ENCODE results near the gene CASP2.
A peak's percentile ranks its signal among the peaks of the same experiment; 100 is the strongest.

Gene CASP2

GRCh38 chr7:143331179-143331801, 43.1 kb downstream of the CASP2 start:
- DNase-seq (ENCODE audit: low read depth, low spot score), result no peak

- DNase-seq (ENCODE audit: low read depth, low spot score), result no peak
Observed at GRCh38 chr7:143334244-143334643, 46.1 kb downstream of the CASP2 start.

DNA sequence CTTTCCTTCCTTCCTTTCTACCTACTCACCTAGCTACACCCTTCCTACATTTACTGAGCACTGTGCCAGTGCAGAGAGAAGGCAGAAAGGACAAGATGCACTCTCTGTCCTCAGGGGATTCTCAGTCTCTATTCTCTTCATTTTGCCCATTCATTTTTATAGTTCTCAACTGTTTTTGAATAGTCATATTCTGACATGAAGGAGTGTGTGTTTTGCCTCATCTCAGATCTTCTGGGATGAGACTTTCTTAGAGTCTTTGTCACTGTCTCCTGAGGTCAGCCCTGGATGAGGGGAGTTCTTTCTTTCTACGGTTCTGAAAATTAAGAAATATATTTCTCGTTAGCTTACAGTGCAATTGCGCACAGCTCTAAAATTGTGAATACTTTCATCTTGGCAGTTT, 49.1 kb downstream of the CASP2 start:
- no peak for DNase-seq (ENCODE audit: low read depth, low spot score)

- no peak for DNase-seq (ENCODE audit: low read depth, low spot score)
Observed at GRCh38 chr7:143341842-143342241, 53.7 kb downstream of the CASP2 start.

DNA sequence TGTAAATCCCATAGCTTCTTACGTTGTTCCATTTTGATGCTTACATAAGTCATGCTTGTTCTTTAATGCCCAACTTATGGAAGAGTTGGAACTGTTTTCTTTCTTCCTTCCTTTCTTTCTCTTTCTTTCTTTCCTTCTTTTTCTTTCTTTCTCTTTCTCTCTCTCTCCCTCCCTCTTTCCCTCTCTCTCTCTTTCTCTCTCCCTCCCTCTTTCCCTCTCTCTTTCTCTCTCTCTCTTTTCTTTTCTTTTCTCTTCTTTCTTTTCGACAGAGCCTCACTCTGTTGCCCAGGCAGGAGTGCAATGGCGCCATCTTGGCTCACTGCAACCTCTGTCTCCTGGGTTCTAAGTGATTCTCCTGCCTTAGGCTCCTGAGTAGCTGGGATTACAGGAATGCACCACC, 55.4 kb downstream of the CASP2 start:
- no peak for DNase-seq (ENCODE audit: low read depth, low spot score)

DNA sequence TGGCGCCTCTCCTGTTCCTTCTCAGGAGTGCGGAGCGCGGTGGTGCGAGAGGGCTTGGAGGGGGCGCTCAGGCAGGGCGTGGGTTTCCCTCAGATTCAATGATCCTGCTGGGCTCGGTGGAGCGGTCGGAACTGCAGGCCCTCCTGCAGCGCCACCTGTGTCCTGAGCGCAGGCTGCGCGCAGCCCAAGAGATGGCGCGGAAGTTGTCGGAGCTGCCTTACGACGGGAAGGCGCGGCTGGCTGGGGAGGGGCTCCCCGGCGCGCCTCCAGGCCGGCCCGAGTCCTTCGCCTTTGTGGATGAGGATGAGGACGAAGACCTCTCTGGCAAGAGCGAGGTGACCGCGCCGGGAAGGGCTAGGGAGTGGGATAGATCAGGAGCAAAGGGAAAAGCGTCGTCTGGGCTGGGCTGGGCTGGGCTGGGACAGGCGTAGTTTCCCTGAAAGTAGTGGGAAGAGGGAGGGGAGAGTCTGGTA, 57.3 kb downstream of the CASP2 start:
- DNase-seq (ENCODE audit: low read depth, low spot score), result peak; percentile 27

DNA sequence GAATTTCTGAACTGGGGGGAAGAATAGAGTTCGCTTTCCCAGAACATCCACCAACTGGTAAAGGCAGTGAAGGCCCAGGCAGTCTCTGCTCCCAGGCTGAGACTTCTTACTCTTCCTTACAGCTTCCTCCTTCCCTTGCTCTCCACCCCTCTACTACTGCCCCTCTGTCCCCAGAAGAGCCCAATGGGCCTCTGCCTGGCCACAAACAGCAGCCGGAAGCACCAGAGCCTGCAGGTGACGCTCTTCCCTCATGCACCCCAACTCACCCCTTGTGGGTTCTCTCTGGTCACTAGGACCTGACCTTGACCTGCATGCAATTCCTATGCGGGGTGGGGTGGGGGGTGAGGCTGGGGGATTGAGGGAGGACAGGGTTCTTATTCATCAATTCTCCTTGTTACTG, 57.9 kb downstream of the CASP2 start:
- DNase-seq (ENCODE audit: low read depth, low spot score), result no peak

DNA sequence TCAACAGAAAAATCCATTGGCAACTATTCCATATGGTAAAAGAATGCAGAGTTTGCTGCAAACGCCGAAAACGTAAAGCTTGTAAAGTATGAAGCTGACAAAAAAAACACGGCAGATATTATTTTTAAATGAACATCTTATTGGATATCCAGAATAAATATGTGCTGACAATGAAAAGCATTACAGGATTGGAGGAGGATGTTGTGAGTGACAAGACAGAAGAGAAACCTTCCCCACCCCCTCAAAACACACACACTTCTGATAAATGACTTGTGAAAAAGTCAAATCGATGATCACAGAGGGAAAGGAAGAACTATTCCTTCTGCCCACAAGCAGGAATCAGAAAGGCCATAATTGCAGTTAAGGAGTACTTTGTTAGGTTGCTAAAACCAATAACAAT, 59.8 kb downstream of the CASP2 start:
- DNase-seq (ENCODE audit: low read depth, low spot score), result no peak

DNA sequence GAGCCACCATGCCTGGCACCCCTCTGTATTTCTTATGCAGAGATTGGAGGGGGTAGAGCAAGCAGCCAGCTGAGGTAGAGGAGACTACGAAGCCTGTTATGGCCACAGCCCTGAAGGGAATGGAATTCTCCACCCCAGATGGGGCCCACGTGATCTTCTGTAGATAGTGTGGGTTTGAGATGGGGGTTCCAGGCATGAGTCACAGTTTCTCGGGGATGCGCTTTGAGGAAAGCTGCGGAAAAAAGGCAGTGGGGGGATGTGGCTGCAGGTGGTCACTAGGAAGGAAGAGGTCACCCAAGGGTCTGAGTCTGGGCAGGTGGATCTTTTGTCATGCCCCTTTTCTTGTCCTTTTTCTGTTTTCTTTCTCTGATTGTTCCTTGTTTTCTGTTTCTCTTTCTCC, 62.9 kb downstream of the CASP2 start:
- DNase-seq (ENCODE audit: low read depth, low spot score), result no peak

GRCh38 chr7:143351574-143351973, 63.4 kb downstream of the CASP2 start:
- DNase-seq (ENCODE audit: low read depth, low spot score), result no peak

GRCh38 chr7:143352531-143353002, 64.4 kb downstream of the CASP2 start:
- no peak for DNase-seq (ENCODE audit: low read depth, low spot score)

DNA sequence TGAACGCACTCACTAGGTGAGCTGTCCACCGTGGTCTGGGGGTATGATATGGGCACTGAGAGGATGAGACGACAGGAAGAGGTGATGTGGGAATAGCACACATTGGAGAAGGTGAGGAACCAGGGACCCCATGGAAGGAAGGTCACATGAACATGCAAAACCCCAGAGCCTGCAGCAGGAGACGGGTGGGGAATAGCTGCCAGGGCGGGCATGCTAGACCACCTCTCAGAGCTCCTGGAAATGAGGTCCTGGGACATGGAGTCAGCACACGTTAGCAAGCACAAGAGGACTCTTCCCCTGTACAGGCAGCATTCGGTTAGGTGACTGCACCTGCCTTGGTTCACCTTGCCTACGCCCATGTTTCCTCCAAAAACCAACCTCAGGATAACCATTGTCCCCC, 66.2 kb downstream of the CASP2 start:
- no peak for DNase-seq (ENCODE audit: low read depth, low spot score)

DNA sequence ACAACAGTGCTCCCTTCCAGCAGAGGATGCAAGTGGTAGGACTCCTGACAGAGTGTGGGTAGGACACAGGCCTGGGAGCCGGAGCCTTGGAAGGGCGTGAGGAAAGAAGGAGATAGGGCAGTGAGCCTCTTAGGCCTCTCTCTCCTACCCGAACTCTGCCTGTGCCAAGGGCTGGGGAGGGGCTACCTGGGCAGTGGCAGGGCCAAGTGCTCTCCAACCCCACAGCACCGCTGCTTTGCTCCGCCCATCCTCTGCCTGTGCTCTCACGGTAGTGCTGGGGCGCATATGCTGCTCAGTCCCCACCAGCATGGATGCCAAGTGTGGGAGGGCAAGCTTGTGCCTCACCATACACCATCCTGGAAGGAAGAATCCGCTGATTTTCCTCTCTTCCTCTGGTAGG, 66.8 kb downstream of the CASP2 start:
- no peak for DNase-seq (ENCODE audit: low read depth, low spot score)

DNA sequence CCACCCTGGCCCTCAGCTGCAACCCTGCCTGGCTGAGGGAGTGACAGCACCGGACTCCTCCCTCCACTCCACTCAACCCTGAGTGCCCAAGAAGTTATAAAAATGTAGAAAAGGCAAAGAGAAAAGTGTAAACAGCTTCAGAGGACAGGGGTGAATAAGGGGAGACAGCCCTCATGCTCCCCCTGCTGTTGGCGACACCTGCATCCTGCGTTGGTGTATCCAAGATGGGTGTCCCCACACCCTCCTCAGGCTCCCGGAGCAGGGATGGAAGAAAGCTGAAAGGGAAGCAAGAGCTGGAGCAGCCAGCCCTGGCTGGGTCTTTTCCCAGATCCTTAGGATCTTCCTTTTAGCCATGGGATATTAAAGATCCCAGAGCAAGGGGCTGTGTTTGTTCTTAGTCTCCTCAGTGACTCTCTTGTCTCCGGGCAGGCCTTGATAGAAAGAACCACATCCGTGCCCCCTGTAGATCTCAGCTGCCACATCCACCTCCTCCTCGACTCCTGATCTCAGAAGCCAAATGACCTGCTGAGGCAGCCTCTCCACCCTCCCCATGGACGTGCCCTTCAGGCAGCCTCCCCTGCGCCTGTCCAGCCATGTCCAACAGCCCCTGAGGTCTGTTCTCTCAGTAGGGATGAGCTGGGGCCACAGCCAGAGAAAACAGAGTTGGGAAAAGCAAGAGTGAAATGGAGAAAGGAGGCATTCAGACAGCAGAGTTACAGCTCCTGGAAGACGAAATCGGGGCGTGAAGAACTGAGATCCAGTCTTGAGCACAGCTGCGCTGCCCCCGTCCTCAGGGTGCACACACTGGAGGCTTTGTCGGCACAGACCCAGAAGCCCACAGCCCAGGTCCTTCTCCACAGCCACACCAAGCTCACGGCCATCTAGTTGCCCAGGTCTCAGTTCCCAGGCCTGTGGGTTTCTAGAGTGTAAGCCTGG, 67.6 kb downstream of the CASP2 start:
- DNase-seq (ENCODE audit: low read depth, low spot score), result no peak

DNA sequence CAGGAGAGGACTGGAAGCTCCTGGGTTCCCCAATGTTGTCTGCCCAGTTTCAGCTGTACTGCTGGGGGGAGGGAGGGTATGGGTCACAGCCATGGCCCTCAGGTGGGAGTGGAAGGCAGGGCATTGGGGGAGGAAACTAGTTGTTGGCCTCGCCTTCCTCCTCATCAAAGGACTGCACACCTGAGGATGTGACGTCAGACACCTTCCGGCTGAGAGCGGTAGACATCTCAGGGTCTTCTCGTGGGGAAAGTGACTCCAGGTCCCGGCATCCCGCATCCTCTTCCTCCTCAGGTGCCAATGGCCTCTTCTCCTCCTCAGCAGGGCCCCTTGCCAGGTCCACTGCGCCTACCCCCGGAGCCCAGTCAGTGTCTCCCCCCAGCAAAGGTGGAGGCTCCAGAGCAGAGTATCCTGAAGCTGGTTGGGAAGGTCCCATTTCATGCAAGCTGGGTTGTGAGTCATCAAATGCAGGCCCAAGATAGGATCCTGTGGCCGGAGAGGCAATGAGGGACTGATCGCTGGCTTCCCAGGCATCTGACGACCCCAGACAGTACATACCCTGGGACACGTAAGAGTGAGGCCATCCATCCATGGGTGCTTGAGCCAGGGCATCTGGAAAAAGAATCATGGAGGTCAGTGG, 68.4 kb downstream of the CASP2 start:
- no peak for DNase-seq (ENCODE audit: low read depth, low spot score)
